ENCODE measurements around the gene SLC9A8. TPM values are rescaled to one million over a fixed set of nuclear protein-coding genes. Genes with fewer than 3 reads are reported as not detected.
A peak's percentile ranks its signal among the peaks of the same experiment; 100 is the strongest.

SLC9A8 gene
- total RNA-seq, 1 experiment from 2014 or later = 7.5 TPM

DNA sequence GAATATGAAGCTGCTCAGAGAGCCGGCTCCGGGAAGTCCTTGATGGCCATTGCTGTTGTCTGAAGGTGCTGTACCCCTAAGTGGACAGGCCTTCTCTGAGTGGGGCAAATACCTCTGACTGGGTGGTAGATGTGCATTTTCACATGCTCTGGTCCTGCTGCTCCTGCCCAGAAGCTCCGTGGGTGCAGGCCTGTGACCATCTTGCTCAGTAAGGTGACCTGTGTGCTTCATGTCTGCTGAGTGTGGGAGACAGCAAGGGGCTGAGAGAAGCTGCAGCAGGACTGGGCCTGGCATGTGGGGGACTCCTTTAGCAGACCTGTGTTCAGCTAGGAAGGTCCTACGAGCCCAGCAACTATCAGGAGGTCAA, 97.7 kb downstream of the SLC9A8 start:
- Histone ChIP-seq H3K79me1 (ENCODE audit: insufficient read depth, low read depth, low read length, poor library complexity, severe bottlenecking) (peaks cover 9% of the 10 kb centered on the region), H3K56ac (ENCODE audit: insufficient read length, low read depth, low read length) (no peak overlapping the region), H4K20me1 (ENCODE audit: control insufficient read depth, insufficient read depth, insufficient read length) (no peaks in the 10 kb centered on the region), H3K14ac (ENCODE audit: insufficient read depth, low read length) (no peak overlapping the region), H4K5ac (ENCODE audit: insufficient read length, low read depth, low read length) (no peak overlapping the region), H2BK20ac (ENCODE audit: low read depth, low read length, poor library complexity, severe bottlenecking) (no peak overlapping the region), H3K27me3 (ENCODE audit: insufficient read depth, low read length) (no peaks in the 10 kb centered on the region), H3K79me2 (ENCODE audit: insufficient read depth, low read length) (peaks cover 18% of the 10 kb centered on the region; the same call in 1 of the 2 replicates), H2BK120ac (ENCODE audit: low read depth, low read length, poor library complexity, severe bottlenecking) (no peak overlapping the region), H3K4ac (ENCODE audit: low read depth, low read length) (no peak overlapping the region), H3K18ac (ENCODE audit: insufficient read length, low read depth, low read length) (no peak overlapping the region), H3K23me2 (ENCODE audit: insufficient read length, low read depth, low read length, poor library complexity, severe bottlenecking) (peaks cover 6% of the 10 kb centered on the region), H3K4me2 (ENCODE audit: insufficient read depth, insufficient read length, low read length) (no peak overlapping the region), H4K8ac (replicated peaks; ENCODE audit: insufficient read length, low read depth, low read length) (no peak overlapping the region), H3K9me3 (ENCODE audit: control insufficient read depth, low read depth, low read length) (no peaks in the 10 kb centered on the region), H2BK15ac (ENCODE audit: low read depth, low read length) (no peak overlapping the region), H3K27ac (ENCODE audit: insufficient read length, low read depth, low read length) (no peak overlapping the region), H2BK12ac (ENCODE audit: insufficient read length, low read depth, low read length) (no peak overlapping the region), H2AFZ (ENCODE audit: low read length) (no peak overlapping the region), H3K9ac (ENCODE audit: extremely low read depth, insufficient read length, low read length) (no peak overlapping the region), H2BK5ac (ENCODE audit: insufficient read length, low read length) (no peak overlapping the region), H4K91ac (ENCODE audit: insufficient read length, low read depth, low read length) (no peak overlapping the region), H2AK5ac (ENCODE audit: insufficient read length, low read length) (no peak overlapping the region), H3K23ac (ENCODE audit: insufficient read length, low read depth, low read length) (no peak overlapping the region), H3T11ph (ENCODE audit: low read length) (no peak overlapping the region), H3K4me1 (ENCODE audit: insufficient read depth, low read length) (peaks cover 2% of the 10 kb centered on the region; the same call in 1 of the 2 replicates)
- Mint-ChIP-seq H3K27me3 (ENCODE audit: low read depth) (no peaks in the 10 kb centered on the region), H3K27ac (peak overlapping the region in 2 of 3 experiments; percentile 20 to 55; a peak in 2 of 7 replicates), H3K4me1 (peaks cover 9 to 13% of the 10 kb centered on the region in 2 experiments), H3K9me3 (no peaks in the 10 kb centered on the region; a peak in 1 of 5 replicates), H3K4me3 (no peak overlapping the region), H3K36me3 (ENCODE audit: insufficient read depth in 1 of 3, low read depth in 3 of 3) (peaks cover 9 to 26% (median 25%) of the 10 kb centered on the region in 3 experiments)
- DNase-seq = no peak
- TF ChIP-seq, protein P1, sequence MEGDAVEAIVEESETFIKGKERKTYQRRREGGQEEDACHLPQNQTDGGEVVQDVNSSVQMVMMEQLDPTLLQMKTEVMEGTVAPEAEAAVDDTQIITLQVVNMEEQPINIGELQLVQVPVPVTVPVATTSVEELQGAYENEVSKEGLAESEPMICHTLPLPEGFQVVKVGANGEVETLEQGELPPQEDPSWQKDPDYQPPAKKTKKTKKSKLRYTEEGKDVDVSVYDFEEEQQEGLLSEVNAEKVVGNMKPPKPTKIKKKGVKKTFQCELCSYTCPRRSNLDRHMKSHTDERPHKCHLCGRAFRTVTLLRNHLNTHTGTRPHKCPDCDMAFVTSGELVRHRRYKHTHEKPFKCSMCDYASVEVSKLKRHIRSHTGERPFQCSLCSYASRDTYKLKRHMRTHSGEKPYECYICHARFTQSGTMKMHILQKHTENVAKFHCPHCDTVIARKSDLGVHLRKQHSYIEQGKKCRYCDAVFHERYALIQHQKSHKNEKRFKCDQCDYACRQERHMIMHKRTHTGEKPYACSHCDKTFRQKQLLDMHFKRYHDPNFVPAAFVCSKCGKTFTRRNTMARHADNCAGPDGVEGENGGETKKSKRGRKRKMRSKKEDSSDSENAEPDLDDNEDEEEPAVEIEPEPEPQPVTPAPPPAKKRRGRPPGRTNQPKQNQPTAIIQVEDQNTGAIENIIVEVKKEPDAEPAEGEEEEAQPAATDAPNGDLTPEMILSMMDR (conservative IDR thresholded peaks at IDR 0.05) = no peak
- WGBS (ENCODE audit: extremely low coverage, insufficient read length, low lambda C conversion rate) = no CpG with 5 or more reads among the region's 4 CpGs

All from H9 (cell line).